ENCODE measurements around the gene AKR1A1. TPM values are rescaled to one million over a fixed set of nuclear protein-coding genes. Genes with fewer than 3 reads are reported as not detected.

Gene AKR1A1
- total RNA-seq, 1 experiment from 2014 or later, result 142 TPM

- Histone ChIP-seq H3K4me3 (ENCODE audit: low read depth in 2 of 2, low read length in 2 of 2) (no peak overlapping the region), H3K4me1 (ENCODE audit: control insufficient read depth, insufficient read depth, low read length) (no peaks in the 10 kb centered on the region), H3K27me3 (ENCODE audit: control insufficient read depth, insufficient read depth, low read length) (no peaks in the 10 kb centered on the region), H3K9me3 (ENCODE audit: control insufficient read depth, insufficient read depth, low read depth, low read length) (no peaks in the 10 kb centered on the region), H3K36me3 (ENCODE audit: control insufficient read depth, insufficient read depth, low read length) (peaks cover 33% of the 10 kb centered on the region), H3K27ac (ENCODE audit: low read length) (no peak overlapping the region)
- intact Hi-C loops (cut with micrococcal nuclease; ENCODE audit: unreplicated experiment) (no loop called here), in situ Hi-C loops (cut with HindIII; ENCODE audit: low pct_unique_long_range_greater_than_20kb, low sequenced_read_pairs) (no loop called here)
- POLR2A ChIA-PET, result no interaction called here
- ATAC-seq, result no peak
- TSS peak; percentile 81 for BruUV-seq (replicated peaks)
- no peak for DNase-seq (ENCODE audit: low read depth, low spot score)
- TF ChIP-seq CTCF (IDR thresholded peaks at IDR 0.05) (no peak), SIN3A (IDR thresholded peaks at IDR 0.05; ENCODE audit: borderline replicate concordance, insufficient read depth, low read depth, low read length) (no peak), POLR2AphosphoS5 (IDR thresholded peaks at IDR 0.05; ENCODE audit: low read depth, low read length) (no peak; the same call in 1 of the 2 replicates), TCF7L2 (IDR thresholded peaks at IDR 0.05; ENCODE audit: low read depth, low read length) (no peak), REST (IDR thresholded peaks at IDR 0.05; ENCODE audit: insufficient read depth in 1 of 2, low read depth in 2 of 2, low read length in 1 of 2) (no peak)
- CTCF ChIA-PET, result interaction anchor here (0.6 kb wide), 1 partner anchor 500 kb away, joined by 11 read pairs; no protein-coding TSS in a partner anchor
Observed at GRCh38 chr1:45510036-45510971, 40.3 kb upstream of the AKR1A1 start.

GRCh38 chr1:45510972-45511527 is 39.6 kb upstream of the AKR1A1 start:
- Histone ChIP-seq H3K36me3 (ENCODE audit: control insufficient read depth, insufficient read depth, low read length) (peaks cover 40% of the 10 kb centered on the region), H3K27ac (ENCODE audit: low read length) (no peak overlapping the region), H3K9me3 (ENCODE audit: control insufficient read depth, insufficient read depth, low read depth, low read length) (no peaks in the 10 kb centered on the region), H3K27me3 (ENCODE audit: control insufficient read depth, insufficient read depth, low read length) (no peaks in the 10 kb centered on the region), H3K4me3 (ENCODE audit: low read depth in 2 of 2, low read length in 2 of 2) (no peak overlapping the region), H3K4me1 (ENCODE audit: control insufficient read depth, insufficient read depth, low read length) (no peaks in the 10 kb centered on the region)
- BruUV-seq (replicated peaks), result no TSS peak
- POLR2A ChIA-PET, result interaction anchor here (0.5 to 0.7 kb wide), 2 partner anchors 651 to 678 kb away, joined by 3 read pairs; no protein-coding TSS in a partner anchor
- CTCF ChIA-PET, result no interaction called here
- intact Hi-C loops (cut with micrococcal nuclease; ENCODE audit: unreplicated experiment), result no loop called here
- TF ChIP-seq CTCF (IDR thresholded peaks at IDR 0.05), result no peak
- no peak for TF ChIP-seq TCF7L2 (IDR thresholded peaks at IDR 0.05; ENCODE audit: low read depth, low read length)
- no peak for TF ChIP-seq SIN3A (IDR thresholded peaks at IDR 0.05; ENCODE audit: borderline replicate concordance, insufficient read depth, low read depth, low read length)
- no peak for TF ChIP-seq POLR2AphosphoS5 (IDR thresholded peaks at IDR 0.05; ENCODE audit: low read depth, low read length)
- no peak for TF ChIP-seq REST (IDR thresholded peaks at IDR 0.05; ENCODE audit: insufficient read depth in 1 of 2, low read depth in 2 of 2, low read length in 1 of 2)
- in situ Hi-C loops (cut with HindIII; ENCODE audit: low pct_unique_long_range_greater_than_20kb, low sequenced_read_pairs), result no loop called here
- ATAC-seq (no peak), DNase-seq (ENCODE audit: low read depth, low spot score) (no peak)

Data from Panc1 (cell line).